HCT116 (cell line): ENCODE data around the gene ACTN3. TPM values are rescaled to one million over a fixed set of nuclear protein-coding genes. Genes with fewer than 3 reads are reported as not detected.

ENCODE experiments used
- ATAC-seq: fragments of 200-7000 bp; cut with Tn5 transposase; 2 replicates; pipeline ENCODE4 v1.9.1; 2020; ENCODE audit warnings: mild to moderate bottlenecking, moderate library complexity
- BruUV-seq: library from RNA; stranded (reverse); fragments of 400-500 nt; replicated peaks from 2 replicates; lab custom pipeline; 2021; lab: Mats Ljungman, UMichigan
- CTCF ChIA-PET: fragments of 300-600 bp; sonication (Branson Sonifier 250); formaldehyde crosslinking; loops from one replicate; lab custom pipeline; 2021; ENCODE audit warnings: antibody characterized with exemption; lab: Charles Lee
- POLR2A ChIA-PET: fragments of 300-600, 350-600 bp; sonication (Branson Sonifier 250); formaldehyde crosslinking; loops from one replicate; lab custom pipeline; 2021; ENCODE audit warnings: antibody characterized with exemption; lab: Charles Lee
- RAD21 ChIA-PET, 2 experiments: fragments of 300-600 bp; sonication (Branson Sonifier 250); formaldehyde crosslinking; loops; one replicate each; lab custom pipeline; 2023; ENCODE audit warnings: low total read pairs in 2 of 2; ENCODE audit not compliant: uncharacterized antibody in 2 of 2, unreplicated experiment in 2 of 2, low non-redundant PET in 1 of 2; lab: Charles Lee
- DNase-seq: peaks from one replicate; pipeline ENCODE4 v3.0.0-alpha.2; 2010; ENCODE audit warnings: low read depth, low spot score
- H2AFZ ChIP-seq: fragments of 200-600 bp; shearing (Covaris generic), sonication (generic); 2 replicates; pipeline ENCODE4 v1.6.1; 2017; ENCODE audit warnings: low read depth, mixed run types, mixed read lengths, antibody characterized with exemption, low read length; ENCODE audit not compliant: poor library complexity, severe bottlenecking
- H3K27ac ChIP-seq: 2 replicates; pipeline ENCODE4 v1.5.1; 2012; ENCODE audit warnings: low read depth, low read length
- H3K27me3 ChIP-seq: fragments of 200-600 bp; sonication (generic); 2 replicates; pipeline ENCODE4 v1.6.1; 2016; ENCODE audit warnings: mixed run types, low read length, mixed read lengths; ENCODE audit not compliant: insufficient read depth
- H3K36me3 ChIP-seq, 2 experiments: fragments of 200-500 bp in 1 of 2; fragments of 200-600 bp in 1 of 2; sonication (Bioruptor generic) in 1 of 2; sonication (generic) in 1 of 2; 2 replicates each; pipeline versions ENCODE4 v1.5.1 to v1.6.1; 2014 to 2016; ENCODE audit warnings: low read length in 2 of 2, inconsistent platforms in 1 of 2, mixed read lengths in 1 of 2, mixed run types in 1 of 2; ENCODE audit not compliant: insufficient read depth in 2 of 2, control insufficient read depth in 1 of 2
- H3K4me1 ChIP-seq, 2 experiments: fragments of 200-600 bp in 1 of 2; sonication (generic) in 1 of 2; 2 replicates each; pipeline versions ENCODE4 v1.5.1 to v1.6.1; 2012 to 2017; ENCODE audit warnings: low read length in 2 of 2, inconsistent platforms in 1 of 2, mild to moderate bottlenecking in 1 of 2, mixed read lengths in 1 of 2, mixed run types in 1 of 2, moderate library complexity in 1 of 2; ENCODE audit not compliant: insufficient read depth in 2 of 2, control insufficient read depth in 1 of 2
- H3K4me2 ChIP-seq: fragments of 200-600 bp; sonication (generic); 2 replicates; pipeline ENCODE4 v1.6.1; 2017; ENCODE audit warnings: mixed run types, low read length, mixed read lengths
- H3K4me3 ChIP-seq, 2 experiments: fragments of 200-600 bp in 1 of 2; sonication (generic) in 1 of 2; replicated peaks in 1 of 2; 2 replicates each; pipeline ENCODE4 v1.5.1; 2011 to 2016; ENCODE audit warnings: low read length in 2 of 2, control low read depth in 1 of 2, low read depth in 1 of 2, mild to moderate bottlenecking in 1 of 2, mixed read lengths in 1 of 2, mixed run types in 1 of 2
- H3K79me2 ChIP-seq: fragments of 200-600 bp; sonication (generic); 2 replicates; pipeline ENCODE4 v1.6.1; 2017; ENCODE audit warnings: mild to moderate bottlenecking, mixed run types, low read length, moderate library complexity, mixed read lengths; ENCODE audit not compliant: insufficient read depth
- H3K9ac ChIP-seq: fragments of 200-600 bp; sonication (generic); 2 replicates; pipeline ENCODE4 v1.6.1; 2016; ENCODE audit warnings: low read length, mixed read lengths
- H3K9me2 ChIP-seq: fragments of 200-600 bp; sonication (generic), shearing (Covaris generic); 2 replicates; pipeline ENCODE4 v1.6.1; 2017; ENCODE audit warnings: mixed run types, mild to moderate bottlenecking, moderate library complexity; ENCODE audit not compliant: insufficient read depth
- H3K9me3 ChIP-seq, 2 experiments: fragments of 200-500 bp in 1 of 2; fragments of 200-600 bp in 1 of 2; sonication (Bioruptor generic) in 1 of 2; sonication (generic) in 1 of 2; 2 replicates each; pipeline ENCODE4 v1.6.1; 2014 to 2017; ENCODE audit warnings: low read length in 2 of 2, mixed read lengths in 2 of 2, inconsistent platforms in 1 of 2, low read depth in 1 of 2, mild to moderate bottlenecking in 1 of 2, mixed run types in 1 of 2, moderate library complexity in 1 of 2; ENCODE audit not compliant: control insufficient read depth in 1 of 2, insufficient read depth in 1 of 2
- H4K20me1 ChIP-seq: fragments of 200-600 bp; sonication (generic), shearing (Covaris generic); 2 replicates; pipeline ENCODE4 v1.6.1; 2017; ENCODE audit warnings: mixed run types, mild to moderate bottlenecking, moderate library complexity; ENCODE audit not compliant: insufficient read depth
- CEBPB ChIP-seq: IDR thresholded peaks from 2 replicates; pipeline ENCODE4 v1.6.1; 2012; ENCODE audit warnings: low read depth
- CTCF ChIP-seq, 3 experiments: fragments of 200-600 bp in 1 of 3; sonication (generic) in 1 of 3; IDR thresholded peaks in 2 of 3; conservative IDR thresholded peaks in 1 of 3; 2 replicates each; pipeline ENCODE4 v1.5.1; 2012 to 2017; ENCODE audit warnings: low read depth in 2 of 3, low read length in 2 of 3, antibody characterized with exemption in 1 of 3, borderline replicate concordance in 1 of 3, control low read depth in 1 of 3, mild to moderate bottlenecking in 1 of 3, mixed read lengths in 1 of 3, mixed run types in 1 of 3, moderate library complexity in 1 of 3; ENCODE audit not compliant: insufficient read depth in 1 of 3
- ELF1 ChIP-seq: IDR thresholded peaks from 2 replicates; pipeline ENCODE4 v1.6.1; 2012; ENCODE audit warnings: low read depth, borderline replicate concordance
- EZH2 ChIP-seq: fragments of 200-600 bp; sonication (generic); IDR thresholded peaks from 2 replicates; pipeline ENCODE4 v1.6.1; 2017; ENCODE audit warnings: antibody characterized with exemption, mixed run types
- POLR2AphosphoS5 ChIP-seq: IDR thresholded peaks from 2 replicates; pipeline ENCODE4 v1.6.1; 2011; ENCODE audit warnings: mild to moderate bottlenecking, low read depth, low read length, moderate library complexity
- RAD21 ChIP-seq: IDR thresholded peaks from 2 replicates; pipeline ENCODE4 v1.6.1; 2012; ENCODE audit warnings: low read depth, mild to moderate bottlenecking
- SRF ChIP-seq: IDR thresholded peaks from 2 replicates; pipeline ENCODE4 v1.6.1; 2012; ENCODE audit warnings: low read depth
- TCF7L2 ChIP-seq: IDR thresholded peaks from 2 replicates; pipeline ENCODE4 v1.7.0; 2011; ENCODE audit warnings: borderline replicate concordance, inconsistent platforms; ENCODE audit not compliant: insufficient read depth, insufficient read length; ENCODE audit errors: extremely low read depth
- YY1 ChIP-seq: IDR thresholded peaks from 2 replicates; pipeline ENCODE4 v1.6.1; 2011; ENCODE audit warnings: low read length, low read depth, moderate library complexity, mild to moderate bottlenecking; ENCODE audit not compliant: insufficient replicate concordance; ENCODE audit errors: extremely low read depth
- ZBTB33 ChIP-seq: IDR thresholded peaks from 2 replicates; pipeline ENCODE4 v1.6.1; 2011; ENCODE audit warnings: mild to moderate bottlenecking, low read length, moderate library complexity; ENCODE audit not compliant: insufficient replicate concordance; ENCODE audit errors: extremely low read depth
- intact Hi-C: fragments of 100-400 bp; cut with micrococcal nuclease; formaldehyde crosslinking; loops from 2 replicates; pipeline ENCODE4 v1.10.0; 2022
- total RNA-seq: library from RNA; stranded (reverse); gene quantifications from one replicate; pipeline ENCODE4 v1.2.1, GENCODE V29; 2021; ENCODE audit not compliant: unreplicated experiment

ACTN3 gene
- total RNA-seq, 1 experiment from 2014 or later: not detected

GRCh38 chr11:66609721-66610617, 63.3 kb downstream of the ACTN3 start:
- CTCF ChIA-PET: no interaction called here

More at GRCh38 chr11:66609721-66610617, 63.3 kb downstream of the ACTN3 start:
- TSS peak; percentile 16 for BruUV-seq
- no peak overlapping the region for H3K4me2 ChIP-seq
- no peaks in the 10 kb centered on the region for H3K9me3 ChIP-seq
- H3K79me2 ChIP-seq: no peaks in the 10 kb centered on the region; the same call in 1 of the 2 replicates
- no peaks in the 10 kb centered on the region for H4K20me1 ChIP-seq
- no peak overlapping the region for H3K9ac ChIP-seq
- TF ChIP-seq POLR2AphosphoS5 (no peak), TCF7L2 (no peak), ELF1 (no peak), EZH2 (no peak), CTCF (IDR thresholded peaks at IDR 0.05 in 2 of 3, conservative IDR thresholded peaks at IDR 0.05 in 1 of 3; ENCODE audit: borderline replicate concordance in 1 of 3, insufficient read depth in 1 of 3, low read depth in 2 of 3, low read length in 2 of 3) (no peak), ZBTB33 (no peak), CEBPB (no peak), YY1 (no peak), RAD21 (no peak), SRF (no peak)
- TF ChIP-seq, all 23 proteins: peak for 0
- DNase-seq (no peak), ATAC-seq (no peak)
- ChIA-PET POLR2A (interaction anchor here (1.4 kb wide), 1 partner anchor 17 kb away, joined by 4 read pairs; the partner anchor contains the start of gene CCDC87), RAD21 (no interaction called here)
- Histone ChIP-seq H3K27ac (no peak overlapping the region), H3K27me3 (no peaks in the 10 kb centered on the region), H3K9me2 (no peaks in the 10 kb centered on the region), H2AFZ (no peak overlapping the region), H3K36me3 (no peaks in the 10 kb centered on the region; a peak in 2 of 4 replicates), H3K4me3 (no peak overlapping the region), H3K4me1 (peaks cover 6 to 23% of the 10 kb centered on the region in 2 experiments; a peak in 3 of 4 replicates)
- intact Hi-C loops: no loop called here
